DOHH2 (cell line): ENCODE results near the gene HRC.

ENCODE experiments used
- H3F3A ChIP-seq: fragments of 200-600 bp; sonication (generic), shearing (Covaris generic); 2 replicates; pipeline ENCODE4 v1.6.0; 2016; ENCODE audit warnings: antibody characterized with exemption, mild to moderate bottlenecking; ENCODE audit not compliant: control insufficient read depth, insufficient read depth
- H3K27ac ChIP-seq: fragments of 200-600 bp; sonication (generic); 2 replicates; pipeline ENCODE4 v1.5.1; 2014; ENCODE audit warnings: low read depth, mild to moderate bottlenecking, low read length, moderate library complexity
- H3K27me3 ChIP-seq: fragments of 200-600 bp; sonication (generic); 2 replicates; pipeline ENCODE4 v1.6.1; 2014; ENCODE audit warnings: mild to moderate bottlenecking, low read length, mixed read lengths; ENCODE audit not compliant: control insufficient read depth
- H3K36me3 ChIP-seq: fragments of 200-600 bp; sonication (generic); 2 replicates; pipeline ENCODE4 v1.6.1; 2014; ENCODE audit warnings: mild to moderate bottlenecking, low read length, moderate library complexity, mixed read lengths; ENCODE audit not compliant: control insufficient read depth
- H3K4me1 ChIP-seq: fragments of 200-600 bp; sonication (generic); 2 replicates; pipeline ENCODE4 v1.6.1; 2014; ENCODE audit warnings: mild to moderate bottlenecking, low read length, mixed read lengths; ENCODE audit not compliant: control insufficient read depth
- H3K4me2 ChIP-seq: fragments of 200-600 bp; sonication (generic); 2 replicates; pipeline ENCODE4 v1.6.0; 2014; ENCODE audit warnings: mild to moderate bottlenecking, low read length, moderate library complexity
- H3K4me3 ChIP-seq: fragments of 200-600 bp; sonication (generic); 2 replicates; pipeline ENCODE4 v1.5.1; 2014; ENCODE audit warnings: mild to moderate bottlenecking, low read length, mixed read lengths
- H3K79me2 ChIP-seq: fragments of 200-600 bp; sonication (generic); 2 replicates; pipeline ENCODE4 v1.6.1; 2014; ENCODE audit warnings: mild to moderate bottlenecking, low read length, mixed read lengths; ENCODE audit not compliant: control insufficient read depth
- H3K9me2 ChIP-seq: fragments of 200-600 bp; sonication (generic); replicated peaks from 2 replicates; pipeline ENCODE4 v1.6.1; 2014; ENCODE audit warnings: mild to moderate bottlenecking, low read length, mixed read lengths; ENCODE audit not compliant: control insufficient read depth
- H3K9me3 ChIP-seq: fragments of 200-600 bp; sonication (generic); 2 replicates; pipeline ENCODE4 v1.6.1; 2014; ENCODE audit warnings: antibody characterized with exemption, low read length, mixed read lengths; ENCODE audit not compliant: control insufficient read depth, insufficient read depth
- H4K20me1 ChIP-seq: fragments of 200-600 bp; sonication (generic); 2 replicates; pipeline ENCODE4 v1.6.0; 2014; ENCODE audit warnings: low read depth, mild to moderate bottlenecking, antibody characterized with exemption, low read length, moderate library complexity; ENCODE audit not compliant: control insufficient read depth, insufficient read depth
- CTCF ChIP-seq: fragments of 200-600 bp; sonication (generic); IDR thresholded peaks from one replicate; pipeline ENCODE4 v1.5.1; 2014; ENCODE audit warnings: antibody characterized with exemption, mild to moderate bottlenecking, low read depth, low read length; ENCODE audit not compliant: poor library complexity, severe bottlenecking
- EZH2phosphoT487 ChIP-seq: fragments of 200-600 bp; sonication (generic); IDR thresholded peaks from 2 replicates; pipeline ENCODE4 v1.6.1; 2017; ENCODE audit warnings: borderline replicate concordance, mild to moderate bottlenecking, antibody characterized with exemption, low read length, moderate library complexity, mixed read lengths

HRC gene

GRCh38 chr19:49120868-49121267 lies 34.3 kb downstream of the HRC start:
- TF ChIP-seq CTCF (no peak), EZH2phosphoT487 (no peak)
- Histone ChIP-seq H3K9me2 (no peaks in the 10 kb centered on the region), H3K4me1 (peaks cover 24% of the 10 kb centered on the region), H3K36me3 (no peaks in the 10 kb centered on the region), H3K79me2 (no peaks in the 10 kb centered on the region), H3K9me3 (no peaks in the 10 kb centered on the region), H3K4me3 (no peak overlapping the region), H3F3A (0 out of 2 replicates have a peak, but pooled peaks cover 3% of the 10 kb centered on the region), H3K27ac (no peak overlapping the region), H3K27me3 (peaks cover 18% of the 10 kb centered on the region), H3K4me2 (no peak overlapping the region; the same call in 1 of the 2 replicates), H4K20me1 (no peaks in the 10 kb centered on the region)

GRCh38 chr19:49120325-49120683 lies 34.9 kb downstream of the HRC start:
- Histone ChIP-seq H4K20me1 (no peaks in the 10 kb centered on the region), H3K4me1 (peaks cover 24% of the 10 kb centered on the region), H3K79me2 (no peaks in the 10 kb centered on the region), H3K4me2 (peak overlapping the region; percentile 89), H3K4me3 (peak overlapping the region; percentile 79), H3K27ac (no peak overlapping the region), H3K9me3 (no peaks in the 10 kb centered on the region), H3F3A (peaks cover 5% of the 10 kb centered on the region; the same call in 1 of the 2 replicates), H3K9me2 (no peaks in the 10 kb centered on the region), H3K27me3 (peaks cover 18% of the 10 kb centered on the region), H3K36me3 (no peaks in the 10 kb centered on the region)
- TF ChIP-seq EZH2phosphoT487 (no peak), CTCF (no peak)

- peaks cover 18% of the 10 kb centered on the region for H3K27me3 ChIP-seq
- H3K4me3 ChIP-seq: peak within 1 kb of the TSS; percentile 79
- H3K4me2 ChIP-seq: peak within 1 kb of the TSS; percentile 89
- H3K27ac ChIP-seq: peak within 1 kb of the TSS; percentile 63
- H3K4me1 ChIP-seq: peaks cover 30% of the 10 kb centered on the region
- no peaks in the 10 kb centered on the region for H3K79me2 ChIP-seq
- no peaks in the 10 kb centered on the region for H4K20me1 ChIP-seq
- no peaks in the 10 kb centered on the region for H3K36me3 ChIP-seq
- no peaks in the 10 kb centered on the region for H3K9me2 ChIP-seq
- no peaks in the 10 kb centered on the region for H3K9me3 ChIP-seq
- H3F3A ChIP-seq: peaks cover 6% of the 10 kb centered on the region; the same call in 1 of the 2 replicates
- TF ChIP-seq CTCF: no peak
- peak; percentile 98; the same call in 1 of the 2 replicates for TF ChIP-seq EZH2phosphoT487
Measured at GRCh38 chr19:49119411-49120324, 35.5 kb downstream of the HRC start, which contains the start of gene PPFIA3. Gene PPFIA3, plus strand, starts transcription at chr19:49119544. Its CDS starts 8,330 bp downstream, at chr19:49127874.
